HL-60/S4 treated with retinoic acid at 250 ng/mL for 4 days and 3 days (cell line): ENCODE measurements around the gene GALNT3.

Experiments
- in situ Hi-C: fragments of 300-500 bp; cut with MboI; formaldehyde crosslinking; loops from 2 replicates; pipeline ENCODE4 v1.7.0; 2022; ENCODE audit warnings: low sequenced_read_pairs

Gene GALNT3

DNA sequence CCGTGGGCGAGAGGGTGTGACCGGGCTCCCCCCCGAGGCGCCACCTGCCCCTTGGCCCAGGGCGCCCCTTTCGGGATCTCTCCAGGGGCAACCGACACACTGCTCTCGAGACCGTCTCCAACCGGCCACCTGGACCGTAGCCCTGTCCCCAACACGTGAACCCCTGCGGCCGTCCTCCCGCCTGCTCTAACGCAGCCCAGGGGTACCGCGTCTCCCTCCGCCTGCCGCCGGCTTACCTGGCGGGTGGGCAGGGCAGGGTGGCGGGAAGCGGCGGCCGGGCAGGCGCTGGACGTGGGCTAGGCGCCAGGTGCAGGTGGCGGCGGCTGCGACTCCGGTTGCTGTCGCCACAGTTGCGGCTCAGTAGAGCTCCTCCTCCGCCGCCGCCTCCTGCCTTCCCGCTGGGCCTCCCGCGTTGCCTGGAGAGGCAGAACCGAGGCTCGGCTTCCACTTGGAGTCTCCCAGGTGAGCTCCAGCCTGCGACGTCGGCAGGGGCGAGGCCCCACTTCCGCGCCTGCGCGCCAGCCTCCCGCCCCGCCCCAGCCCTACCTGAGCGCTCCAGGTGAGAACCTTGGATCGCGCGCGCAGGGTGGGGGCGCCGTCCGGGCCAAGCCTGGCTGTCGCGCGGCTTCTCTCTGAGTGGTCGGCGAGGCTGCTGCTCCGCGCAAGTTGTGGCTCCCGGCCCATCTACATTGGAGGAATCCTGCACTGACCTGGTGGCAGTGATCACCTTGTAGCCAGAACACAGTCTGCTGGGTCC lies at the start of gene GALNT3:
Gene GALNT3 (minus strand): TSS at position 469 of the 757 bp plus-strand sequence. CDS start 23,547 bp downstream, outside the sequence.
- in situ Hi-C loops = no loop called here

DNA sequence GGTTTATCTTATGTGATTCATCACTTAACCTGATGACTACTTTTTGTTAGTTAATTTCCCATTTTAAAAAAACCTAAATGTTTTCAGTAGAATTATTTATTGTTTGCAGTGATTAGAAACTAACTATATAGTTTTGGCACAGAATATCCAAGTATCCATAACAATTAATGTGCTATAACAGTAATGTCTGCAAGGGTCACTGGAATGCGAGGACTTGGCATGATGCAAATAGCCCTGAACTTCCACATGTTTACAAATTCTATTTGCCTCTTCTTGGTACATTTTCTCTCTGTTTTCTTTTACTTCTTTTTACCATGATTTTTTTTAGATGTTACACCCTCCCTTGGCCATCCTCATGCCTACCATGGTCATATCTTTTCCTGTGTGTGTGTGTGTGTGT lies 49.3 kb upstream of the GALNT3 start:
- in situ Hi-C loops = no loop called here

DNA sequence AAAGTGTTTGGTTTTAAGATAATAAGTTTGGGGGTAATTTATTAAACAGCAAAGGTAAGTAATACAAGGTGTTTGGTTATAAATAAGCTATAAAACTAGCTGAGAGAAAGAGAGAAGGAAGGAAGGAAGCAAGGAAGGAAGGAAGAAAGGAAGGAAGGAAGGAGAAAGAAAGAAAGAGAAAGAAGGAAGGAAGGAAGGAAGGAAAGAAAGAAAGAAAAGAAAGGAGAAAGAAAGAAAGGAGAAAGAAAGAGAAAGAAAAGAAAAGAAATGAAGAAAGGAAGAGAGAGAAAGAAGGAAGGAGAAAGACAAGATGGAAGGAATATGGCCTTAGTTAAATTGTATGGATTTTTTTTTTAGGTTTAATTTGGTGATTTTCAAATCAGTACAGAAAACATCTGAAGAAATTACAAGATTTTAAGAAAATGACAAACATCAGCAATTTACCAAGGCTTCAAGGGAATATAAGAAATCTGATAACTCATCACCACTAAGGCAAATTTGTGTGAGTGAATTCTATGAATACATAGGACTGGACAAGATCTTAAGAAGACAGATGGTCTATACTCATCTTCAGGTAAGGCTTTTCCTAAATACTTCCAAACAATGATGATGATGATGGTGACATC lies 46.4 kb upstream of the GALNT3 start:
- in situ Hi-C loops = no loop called here

DNA sequence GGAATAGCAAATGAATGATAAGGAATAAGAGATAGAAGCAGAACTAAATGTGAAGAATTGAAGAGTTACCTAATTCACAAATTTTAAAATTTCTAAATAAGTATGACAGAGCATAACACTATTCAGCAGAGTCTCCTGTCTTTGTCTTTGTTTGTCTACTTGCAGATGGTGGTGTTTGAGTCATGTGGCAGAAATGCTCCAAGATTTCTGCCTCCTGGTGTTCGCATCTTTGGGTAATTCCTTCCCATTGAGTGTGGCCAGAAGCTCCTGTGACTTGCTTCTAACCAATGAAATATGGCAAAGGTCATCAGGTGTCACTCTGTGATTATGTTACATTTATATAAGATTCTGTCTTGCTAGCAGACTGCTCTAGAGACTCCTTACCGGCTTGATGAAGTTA lies 45.6 kb upstream of the GALNT3 start:
- in situ Hi-C loops = no loop called here

DNA sequence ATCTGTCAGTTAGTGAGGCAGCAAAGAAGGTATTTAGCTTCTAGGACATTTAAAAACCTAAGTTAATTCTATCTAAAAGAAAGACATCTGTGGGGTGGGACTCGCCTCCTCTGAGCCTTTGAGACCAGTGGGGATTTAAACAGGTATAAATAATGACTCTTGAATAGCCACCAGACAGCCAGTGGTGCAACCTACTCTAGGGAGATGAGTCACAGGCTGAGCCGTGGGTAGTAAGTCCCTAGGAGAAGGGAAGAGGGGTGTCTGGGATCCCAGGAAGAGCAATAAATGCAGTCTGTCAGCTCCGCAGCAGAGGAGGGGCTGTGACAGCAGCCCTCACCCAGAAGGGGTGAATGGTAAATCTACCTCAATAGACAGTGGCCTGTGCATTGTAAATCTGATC lies 43.1 kb upstream of the GALNT3 start:
- in situ Hi-C loops = no loop called here

DNA sequence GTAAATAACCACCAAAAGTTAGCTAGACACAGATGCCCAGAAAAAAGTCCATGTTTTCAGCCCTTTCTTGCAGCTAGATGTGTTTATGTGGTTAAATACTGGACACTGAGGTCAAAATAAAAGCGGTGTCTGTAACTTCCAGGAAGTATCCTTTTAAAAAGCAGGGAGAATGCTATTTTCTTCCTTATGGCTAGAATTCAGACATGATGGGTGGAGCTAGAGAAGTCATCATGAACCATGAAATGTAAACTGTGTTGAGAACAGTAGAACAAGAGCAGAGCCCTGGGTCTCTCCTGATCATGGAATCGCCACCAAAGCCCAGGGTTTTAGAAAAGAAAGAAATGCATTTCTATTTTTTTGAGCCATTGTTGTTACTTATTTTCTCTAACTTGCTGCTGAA lies 41.3 kb upstream of the GALNT3 start:
- in situ Hi-C loops = no loop called here

DNA sequence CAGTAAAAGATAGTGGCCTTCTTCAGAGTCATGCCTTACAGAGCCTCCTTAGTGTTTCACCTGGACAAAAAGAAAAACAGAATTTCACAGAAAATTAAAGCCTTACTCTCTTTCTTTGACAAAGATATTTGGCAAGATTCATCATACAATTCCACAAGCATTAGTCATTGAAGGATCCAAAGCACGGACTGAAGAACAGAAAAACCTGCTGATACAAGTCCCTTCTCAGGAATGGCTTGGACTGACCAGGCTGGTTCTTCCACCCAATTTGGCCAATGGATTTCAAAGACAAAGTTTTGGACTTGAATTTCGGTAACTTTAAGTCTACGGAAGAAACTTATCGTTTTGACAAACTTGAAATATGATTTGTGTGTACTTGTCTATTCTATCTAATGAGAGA lies 39.1 kb upstream of the GALNT3 start:
- in situ Hi-C loops = no loop called here

DNA sequence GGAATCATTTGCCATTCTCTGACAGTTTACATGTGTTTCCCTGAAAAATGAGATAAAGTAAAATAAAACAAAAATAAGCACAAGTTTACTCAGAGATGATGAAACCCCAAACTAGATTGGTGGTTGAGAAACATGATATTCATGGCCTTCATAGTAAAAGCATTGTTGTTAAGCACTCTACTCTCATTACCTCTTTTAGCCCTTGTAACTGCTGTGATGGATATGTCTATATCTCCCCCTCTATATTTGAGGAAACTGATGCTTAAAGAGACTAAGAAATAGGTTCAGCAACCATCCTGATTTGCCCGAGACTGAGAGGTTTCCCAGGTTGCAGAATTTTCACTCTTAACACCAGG lies 33.9 kb upstream of the GALNT3 start:
- in situ Hi-C loops = no loop called here

DNA sequence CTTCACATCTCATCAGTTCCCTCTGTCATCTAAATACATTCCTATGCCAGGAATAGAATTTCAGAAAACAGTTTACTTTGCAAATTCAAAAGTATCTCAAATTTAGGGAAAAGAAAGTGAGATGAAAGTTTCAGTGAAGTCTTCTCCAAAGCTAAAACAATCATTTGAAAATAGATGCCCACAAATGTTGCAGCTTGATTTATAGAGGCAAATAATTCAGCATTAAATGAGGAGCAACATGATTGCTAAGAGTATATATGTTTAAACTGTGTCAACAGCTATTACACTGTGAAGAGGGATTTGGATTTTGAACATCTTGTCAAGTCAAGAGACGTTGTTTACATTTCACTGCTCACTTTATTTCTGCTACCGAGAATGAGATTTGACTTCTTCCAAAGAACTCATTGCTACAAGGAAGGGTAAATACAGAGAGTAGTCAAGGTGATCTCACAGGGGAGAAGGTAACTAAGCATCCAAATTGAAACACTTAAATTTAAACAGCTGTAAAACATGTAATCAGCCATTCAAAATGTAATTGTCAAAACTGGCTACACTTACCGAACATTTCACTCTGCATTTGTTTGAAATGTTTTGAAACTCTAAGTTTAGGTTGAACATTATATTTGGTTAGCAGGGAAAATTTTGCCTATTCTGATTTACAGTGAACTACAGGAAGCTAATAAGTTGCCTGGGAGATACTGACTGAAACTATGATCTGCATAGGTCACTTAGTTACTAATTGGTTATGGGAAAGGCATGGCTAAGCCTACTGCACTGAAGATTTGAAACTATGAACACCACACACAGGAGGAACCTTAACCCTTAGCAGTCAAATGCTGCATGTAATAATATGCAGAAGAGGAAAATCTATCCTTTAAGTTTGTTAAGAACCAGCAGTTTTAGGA lies 33.2 kb upstream of the GALNT3 start:
- in situ Hi-C loops = no loop called here

DNA sequence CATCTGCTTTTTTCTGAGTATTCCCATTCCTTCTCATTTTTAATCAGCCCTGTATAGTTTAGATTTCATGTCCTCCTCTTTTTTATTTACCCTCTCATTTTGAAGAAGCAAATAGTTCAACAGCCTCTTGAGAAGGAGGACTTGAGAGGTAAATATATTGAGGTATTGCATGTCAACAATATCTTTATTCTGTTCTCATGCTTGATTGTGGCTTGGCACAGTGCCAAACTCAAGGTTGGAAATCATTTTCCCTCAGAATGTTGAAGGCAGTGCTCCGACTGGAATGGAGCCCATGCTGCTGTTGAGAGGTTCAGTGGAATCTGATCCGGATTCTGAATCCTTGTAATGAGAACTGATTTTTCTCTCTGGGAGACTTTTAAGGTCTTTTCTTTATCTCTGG lies 31.0 kb upstream of the GALNT3 start:
- in situ Hi-C loops = no loop called here

DNA sequence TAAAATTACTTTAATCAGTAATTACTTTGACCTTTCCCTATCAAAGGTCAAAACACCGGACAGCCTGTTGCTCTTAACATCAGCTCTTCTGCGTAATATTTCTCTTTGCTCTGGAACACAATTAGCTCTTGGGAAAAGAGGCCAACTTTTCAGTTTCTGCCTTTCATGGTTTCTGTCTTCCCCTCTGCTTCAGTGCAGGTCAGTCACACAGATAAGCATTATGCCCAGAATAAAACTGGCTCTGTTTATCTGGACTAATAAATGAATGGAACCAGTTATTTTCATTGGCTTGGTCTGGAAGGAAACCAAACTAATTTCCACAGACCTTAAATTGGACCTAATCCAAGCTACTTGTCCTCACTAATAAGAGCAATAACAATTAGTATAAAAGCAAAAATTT lies 26.2 kb upstream of the GALNT3 start:
- in situ Hi-C loops = no loop called here

DNA sequence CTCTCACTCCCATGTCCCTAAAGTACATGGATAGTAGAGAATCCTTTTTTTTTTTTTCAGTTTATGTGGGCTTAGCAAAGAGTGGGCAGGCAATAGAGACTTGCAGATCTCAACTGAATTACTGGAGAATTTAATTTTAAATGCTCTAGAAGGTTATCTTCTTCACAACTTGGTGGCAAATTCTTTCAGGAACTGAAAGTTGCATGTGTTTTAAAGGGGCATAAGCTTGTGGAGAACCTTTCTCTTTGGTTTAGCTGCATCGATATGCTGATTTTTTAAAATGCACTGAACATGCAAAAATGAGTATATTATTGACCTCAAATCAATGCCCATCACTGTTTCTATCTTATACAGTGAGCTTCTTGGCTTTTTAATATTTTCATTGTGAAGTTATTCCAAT lies 24.9 kb upstream of the GALNT3 start:
- in situ Hi-C loops = no loop called here

DNA sequence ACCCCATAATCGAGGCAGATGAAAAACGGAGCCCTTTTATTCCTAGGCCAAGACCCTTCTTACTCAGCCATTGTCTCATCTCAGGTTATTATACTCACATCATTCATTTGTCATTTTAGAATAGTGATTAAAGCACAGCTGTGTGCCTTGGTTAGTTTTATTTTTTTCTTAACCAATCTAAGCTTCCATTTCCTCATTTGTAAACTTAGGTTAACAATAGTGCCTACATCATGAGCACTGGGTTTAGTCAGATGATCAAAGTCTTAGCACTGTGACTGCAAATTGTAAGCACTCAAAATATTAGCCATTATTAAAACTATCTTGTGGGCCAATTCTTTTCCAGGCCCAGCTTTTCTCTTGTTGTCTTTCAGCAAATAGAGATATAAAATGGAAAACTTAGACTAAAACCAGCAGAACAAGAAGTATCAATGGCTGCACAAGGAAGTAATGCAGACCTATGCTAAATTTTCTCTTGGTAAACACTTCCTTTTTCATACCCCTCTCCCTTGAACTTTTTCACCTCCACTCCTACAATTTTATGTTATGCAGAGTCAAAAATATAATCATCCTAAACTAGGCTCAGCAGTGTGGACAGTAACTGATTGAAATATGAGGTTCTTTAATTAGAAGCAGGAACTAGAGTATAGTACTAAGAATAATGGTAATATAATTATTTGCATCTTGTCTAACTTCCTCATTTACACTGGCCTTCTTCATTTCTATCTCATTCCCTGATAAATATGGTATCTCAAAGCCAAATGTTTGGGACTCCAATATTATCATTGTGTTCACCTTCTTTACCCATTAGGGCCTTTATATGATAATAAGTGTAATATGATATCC lies 21.5 kb upstream of the GALNT3 start:
- in situ Hi-C loops = no loop called here

DNA sequence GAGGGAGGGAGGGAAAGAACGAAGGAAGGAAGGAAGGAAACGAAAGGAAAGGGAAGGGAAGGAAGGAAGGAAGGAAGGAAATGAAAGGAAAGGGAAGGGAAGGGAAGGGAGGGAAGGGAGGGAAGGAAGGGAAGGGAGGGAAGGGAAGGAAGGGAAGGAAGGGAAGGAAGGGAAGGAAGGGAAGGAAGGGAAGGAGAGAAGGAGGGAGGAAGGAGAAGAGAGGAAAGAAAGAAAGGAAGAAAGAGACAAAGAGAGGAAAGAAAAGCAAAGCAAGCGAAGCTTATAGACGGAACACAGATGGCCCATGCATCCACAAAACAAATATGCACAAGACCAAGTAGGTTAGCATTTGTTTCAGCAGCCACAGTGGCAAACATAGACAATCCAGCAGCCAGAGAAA lies 20.4 kb upstream of the GALNT3 start:
- in situ Hi-C loops = no loop called here

DNA sequence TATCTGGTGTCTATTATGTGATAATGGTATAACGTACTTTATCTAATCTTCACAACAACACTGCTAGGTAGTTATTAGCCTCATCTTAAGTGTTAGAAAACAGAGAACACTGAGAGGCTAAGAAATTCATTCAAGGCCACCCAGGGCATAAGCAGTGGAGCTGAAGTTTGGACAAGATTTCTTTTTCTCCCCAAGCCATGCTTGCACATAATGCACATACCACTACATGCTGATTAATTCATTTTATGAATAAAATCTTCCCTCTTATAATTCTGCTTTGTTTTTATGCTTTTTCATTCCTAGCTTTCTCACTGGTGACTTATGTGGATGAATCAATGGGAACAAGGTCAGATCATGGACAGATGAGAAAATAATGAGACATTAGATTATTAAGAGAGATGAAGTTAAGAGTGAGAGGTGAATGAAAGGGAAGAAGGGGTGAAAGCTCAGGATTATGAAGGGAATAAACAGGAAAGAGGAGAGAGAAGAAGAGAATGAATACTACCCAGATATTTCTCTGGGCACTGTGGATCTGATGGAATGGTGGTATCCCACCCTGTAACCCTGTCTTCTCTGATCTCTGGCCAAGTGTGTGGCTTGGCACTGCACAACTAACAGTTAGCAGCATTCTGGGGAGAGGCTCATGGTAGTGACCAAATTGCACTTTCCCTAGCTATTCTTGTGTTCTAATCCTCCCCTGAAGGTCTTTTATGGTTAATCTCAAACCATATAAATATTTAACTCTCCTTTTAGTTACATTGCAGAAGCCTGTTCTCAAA lies 17.7 kb upstream of the GALNT3 start:
- in situ Hi-C loops = no loop called here

DNA sequence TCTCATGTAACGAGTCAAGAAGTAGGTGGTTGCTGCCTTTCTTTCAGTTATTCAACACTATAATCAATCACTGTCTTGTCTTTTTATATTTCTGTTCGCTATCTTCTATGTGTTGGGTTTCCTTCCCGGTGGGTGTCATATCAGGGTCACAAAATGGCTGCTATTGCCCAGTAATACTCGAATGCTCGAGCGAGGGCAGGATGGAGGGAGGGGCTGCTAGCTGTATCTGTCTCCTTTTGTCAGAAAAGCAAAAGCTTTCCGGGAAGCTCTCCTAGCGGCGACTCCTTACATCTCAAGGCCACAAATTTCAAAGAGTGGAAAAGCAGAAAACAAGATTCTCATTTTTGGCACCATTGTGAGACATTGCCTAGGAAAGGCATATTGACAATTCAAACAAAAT lies 16.4 kb upstream of the GALNT3 start:
- in situ Hi-C loops = no loop called here

DNA sequence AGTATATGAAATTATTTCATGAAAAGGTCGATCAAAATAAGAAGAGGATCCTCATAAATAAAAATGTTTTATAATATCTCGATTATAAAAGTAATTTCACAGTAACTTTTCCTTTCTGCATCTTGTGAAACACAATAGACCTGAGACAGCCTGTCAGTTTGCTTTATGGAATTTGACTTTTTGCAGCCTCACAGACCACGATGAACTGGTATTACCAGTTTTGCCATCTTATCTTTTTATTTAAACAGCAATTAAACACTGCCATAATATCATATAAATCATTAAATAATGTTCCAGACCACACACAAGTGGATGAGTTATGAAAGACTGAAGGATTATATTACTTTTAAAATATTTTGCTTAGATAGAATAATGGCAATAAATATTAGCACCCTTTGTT lies 10.7 kb upstream of the GALNT3 start:
- in situ Hi-C loops = no loop called here

DNA sequence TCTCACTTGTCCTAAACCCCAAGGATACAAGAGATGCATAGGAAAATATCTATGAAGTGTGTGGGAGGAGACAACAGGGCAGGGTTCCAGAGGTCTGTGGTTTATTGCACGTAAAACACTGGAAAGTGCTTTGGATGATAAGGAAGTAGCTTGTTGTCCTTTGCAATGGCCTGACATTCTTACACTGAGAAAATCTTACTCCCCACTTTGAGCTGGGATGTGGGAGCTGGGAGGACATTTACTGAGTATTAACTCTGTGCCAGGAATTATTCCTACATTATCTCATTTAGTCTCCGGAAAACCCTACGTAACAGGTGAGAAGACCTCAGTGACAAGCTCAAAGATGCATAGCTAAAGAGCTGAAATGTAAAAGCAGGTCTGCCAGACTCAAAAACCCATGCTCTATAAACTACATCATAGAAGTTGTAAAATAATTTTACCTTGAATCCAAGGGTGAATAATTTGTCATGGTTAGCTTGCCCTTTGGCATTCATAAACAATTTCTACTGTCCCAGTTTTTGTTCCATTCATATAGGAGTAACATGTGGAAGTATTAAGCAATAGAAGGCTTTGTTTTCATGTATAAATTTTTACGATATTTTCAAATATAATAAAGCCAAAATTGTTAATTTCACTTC lies 9.2 kb upstream of the GALNT3 start:
- in situ Hi-C loops = no loop called here

DNA sequence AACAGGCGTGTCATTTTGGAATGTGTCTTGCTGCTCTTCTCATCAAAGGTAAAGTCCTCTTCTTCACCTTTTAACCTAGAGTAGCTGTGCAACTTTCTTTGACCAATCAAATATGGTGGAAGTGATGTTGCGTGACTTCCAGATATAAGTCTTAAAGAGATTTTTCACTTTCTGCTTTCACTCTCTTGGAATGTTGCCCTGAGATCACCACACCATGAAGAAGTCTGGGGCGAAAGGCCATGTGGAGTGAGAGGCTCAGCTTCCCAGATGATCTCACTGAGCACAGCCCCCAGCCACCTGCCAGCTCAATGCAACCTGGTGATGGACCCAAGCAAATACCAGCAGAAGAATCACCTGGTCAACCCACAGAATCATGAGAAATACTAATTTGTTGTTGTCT lies 7.1 kb upstream of the GALNT3 start:
- in situ Hi-C loops = no loop called here
